HG03469 (cell line): ENCODE measurements around the gene MYRIP.
"Not testable (repeated sequence)": the region's sequence is repeated elsewhere in the genome, so short reads cannot be mapped to it uniquely, and the experiment has no call there.

ENCODE experiments used
- ATAC-seq: cut with Tn5 transposase; IDR thresholded peaks from one replicate; pipeline ENCODE4 v1.9.1; 2021; ENCODE audit warnings: mild to moderate bottlenecking, moderate library complexity, moderate number of reproducible peaks; ENCODE audit not compliant: unreplicated experiment

MYRIP gene

GRCh38 chr3:40116478-40117177 is 307.2 kb downstream of the MYRIP start:
- no peak for ATAC-seq

GRCh38 chr3:40118091-40118490 is 308.7 kb downstream of the MYRIP start:
- ATAC-seq = no peak

- no peak for ATAC-seq
These were observed 310.8 kb downstream of the MYRIP start for GRCh38 chr3:40120067-40120692.

- ATAC-seq = no peak
These were observed 311.4 kb downstream of the MYRIP start for GRCh38 chr3:40120806-40121205.

- no peak for ATAC-seq
These were observed 315.5 kb downstream of the MYRIP start for GRCh38 chr3:40124918-40125317.

GRCh38 chr3:40128166-40128565 is 318.8 kb downstream of the MYRIP start:
- ATAC-seq = no peak

- no peak for ATAC-seq
These were observed 320.1 kb downstream of the MYRIP start for GRCh38 chr3:40129510-40129909.

- no peak for ATAC-seq
These were observed 320.6 kb downstream of the MYRIP start for GRCh38 chr3:40129981-40130380.

- no peak for ATAC-seq
These were observed 321.3 kb downstream of the MYRIP start for GRCh38 chr3:40130721-40131120.

GRCh38 chr3:40133886-40134575 is 324.6 kb downstream of the MYRIP start:
- not testable (repeated sequence) for ATAC-seq

- no peak for ATAC-seq
These were observed 328.3 kb downstream of the MYRIP start for GRCh38 chr3:40137591-40138295.

GRCh38 chr3:40143283-40144090 is 334.1 kb downstream of the MYRIP start:
- ATAC-seq = no peak

GRCh38 chr3:40148827-40149226 is 339.4 kb downstream of the MYRIP start:
- ATAC-seq = no peak

- no peak for ATAC-seq
These were observed 343.2 kb downstream of the MYRIP start for GRCh38 chr3:40152482-40153133.

GRCh38 chr3:40160933-40161332 is 351.5 kb downstream of the MYRIP start:
- ATAC-seq = no peak

GRCh38 chr3:40162616-40163015 is 353.2 kb downstream of the MYRIP start:
- no peak for ATAC-seq

- ATAC-seq = no peak
These were observed 357.6 kb downstream of the MYRIP start for GRCh38 chr3:40166997-40167396.

GRCh38 chr3:40167958-40168357 is 358.5 kb downstream of the MYRIP start:
- ATAC-seq = no peak

GRCh38 chr3:40169983-40170382 is 360.6 kb downstream of the MYRIP start:
- ATAC-seq = peak; percentile 3

- peak; percentile 98 for ATAC-seq
These were observed 361.0 kb downstream of the MYRIP start for GRCh38 chr3:40170395-40170794.
